ENCODE results near the gene SYNRG.
A peak's percentile ranks its signal among the peaks of the same experiment; 100 is the strongest.

The SYNRG gene

GRCh38 chr17:37485938-37486570 is 123.2 kb downstream of the SYNRG start:
- DNase-seq (no peak), ATAC-seq (replicated peaks) (no peak)
- no peaks in the 10 kb centered on the region for H3K9me3 Mint-ChIP-seq
- H3K4me1 Mint-ChIP-seq (ENCODE audit: low read depth in 2 of 2) = peaks cover 16 to 22% of the 10 kb centered on the region in 2 donors
- H3K36me3 Mint-ChIP-seq (ENCODE audit: insufficient read depth) = peaks cover 8% of the 10 kb centered on the region
- no peak overlapping the region for H3K4me3 Mint-ChIP-seq
- no peaks in the 10 kb centered on the region for H3K27me3 Mint-ChIP-seq
- no peak overlapping the region for H3K27ac Mint-ChIP-seq

DNA sequence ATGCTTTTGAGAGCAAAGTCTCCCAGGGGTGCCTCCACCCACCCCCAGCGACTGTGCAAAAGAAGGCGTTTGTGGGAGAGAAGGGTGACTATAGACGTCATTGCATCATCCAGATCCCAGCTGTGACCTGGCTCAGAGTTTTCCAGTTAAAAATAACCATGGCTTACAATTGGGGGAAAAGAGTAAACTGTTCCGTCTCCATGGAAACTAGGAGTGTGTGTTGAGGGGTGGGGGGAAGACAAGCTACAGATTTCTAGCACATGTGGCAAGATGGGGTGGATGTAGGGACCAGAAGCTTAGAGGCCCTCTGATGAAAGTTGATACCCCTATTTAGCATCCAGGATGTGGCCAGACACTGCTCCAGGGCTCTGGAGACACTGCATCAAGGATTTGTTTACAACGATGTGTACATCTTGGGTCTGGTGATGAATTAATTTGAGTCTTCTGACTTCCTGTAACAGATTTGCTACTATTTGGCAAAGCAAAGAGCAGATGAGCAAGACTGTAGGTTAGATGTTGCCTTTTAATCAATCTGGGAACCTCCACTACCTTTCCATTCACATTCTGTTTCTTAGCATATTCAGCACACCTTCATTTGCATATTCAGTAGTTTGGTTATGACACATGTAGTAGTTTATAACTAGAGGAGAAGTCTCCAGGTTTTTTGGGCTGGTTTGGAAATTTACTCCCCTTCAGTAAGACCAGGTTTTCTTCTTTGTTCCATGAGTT is 125.7 kb downstream of the SYNRG start:
- H3K27ac Mint-ChIP-seq = no peak overlapping the region
- no peaks in the 10 kb centered on the region for H3K27me3 Mint-ChIP-seq
- no peaks in the 10 kb centered on the region for H3K9me3 Mint-ChIP-seq
- no peak overlapping the region for H3K4me3 Mint-ChIP-seq
- ATAC-seq (replicated peaks) (no peak), DNase-seq (no peak)
- H3K36me3 Mint-ChIP-seq (ENCODE audit: insufficient read depth) = peaks cover 4% of the 10 kb centered on the region
- H3K4me1 Mint-ChIP-seq (ENCODE audit: low read depth in 2 of 2) = peaks cover 4 to 7% of the 10 kb centered on the region in 2 donors

GRCh38 chr17:37481001-37481665 is 128.1 kb downstream of the SYNRG start:
- no peak for DNase-seq
- no peak overlapping the region for H3K27ac Mint-ChIP-seq

DNA sequence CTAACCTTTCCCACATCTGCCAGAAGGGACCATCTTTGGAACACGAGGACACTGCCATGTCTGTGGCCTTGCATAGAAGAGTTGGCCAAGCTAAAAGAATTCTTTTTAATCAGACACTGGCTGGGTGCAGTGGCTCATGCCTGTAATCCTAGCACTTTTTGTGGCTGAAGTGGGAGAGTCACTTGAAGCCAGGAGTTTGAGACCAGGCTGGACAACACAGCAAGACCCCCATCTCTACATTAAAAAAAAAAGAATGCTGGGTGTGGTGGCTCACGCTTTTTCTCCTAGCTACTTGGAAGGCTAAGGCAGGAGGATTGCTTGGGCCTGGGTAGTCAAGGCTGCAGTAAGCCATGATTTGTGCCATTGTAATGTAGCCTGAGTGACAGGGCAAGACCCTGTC is 128.8 kb downstream of the SYNRG start:
- no peak overlapping the region for H3K27ac Mint-ChIP-seq
- no peak for DNase-seq
- H3K36me3 Mint-ChIP-seq (ENCODE audit: insufficient read depth) = peaks cover 24% of the 10 kb centered on the region
- no peaks in the 10 kb centered on the region for H3K27me3 Mint-ChIP-seq
- no peaks in the 10 kb centered on the region for H3K4me1 Mint-ChIP-seq (ENCODE audit: low read depth in 2 of 2)
- no peaks in the 10 kb centered on the region for H3K9me3 Mint-ChIP-seq
- no peak overlapping the region for H3K4me3 Mint-ChIP-seq
- ATAC-seq (replicated peaks) = no peak

More at GRCh38 chr17:37481001-37481665, 128.1 kb downstream of the SYNRG start:
- ATAC-seq (replicated peaks) = no peak
- no peaks in the 10 kb centered on the region for H3K27me3 Mint-ChIP-seq
- H3K9me3 Mint-ChIP-seq = no peaks in the 10 kb centered on the region
- H3K4me3 Mint-ChIP-seq = no peak overlapping the region
- peaks cover 17% of the 10 kb centered on the region for H3K36me3 Mint-ChIP-seq (ENCODE audit: insufficient read depth)
- H3K4me1 Mint-ChIP-seq (ENCODE audit: low read depth in 2 of 2) = no peaks in the 10 kb centered on the region

DNA sequence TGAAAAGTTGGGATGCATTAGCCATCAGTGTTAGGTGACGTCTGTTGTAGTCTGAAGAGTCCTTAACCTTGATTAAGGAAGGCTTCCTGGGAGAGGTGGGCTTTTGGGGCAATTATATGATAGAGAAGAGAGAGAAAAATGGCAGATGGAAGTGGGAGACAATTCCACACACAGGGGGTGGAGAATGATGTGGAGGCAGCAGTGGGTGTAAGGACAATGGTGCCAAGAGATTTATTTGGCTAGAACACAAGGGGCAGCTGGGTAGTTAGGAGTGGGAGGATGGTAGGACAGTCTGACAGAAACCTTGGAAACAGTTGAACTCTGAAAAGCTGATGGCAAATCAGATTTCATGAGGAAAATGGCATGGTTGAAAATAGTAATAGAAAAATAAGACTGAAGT is 130.2 kb downstream of the SYNRG start:
- ATAC-seq (replicated peaks) (no peak), DNase-seq (no peak)
- H3K27ac Mint-ChIP-seq = no peak overlapping the region
- H3K9me3 Mint-ChIP-seq = no peaks in the 10 kb centered on the region
- no peaks in the 10 kb centered on the region for H3K4me1 Mint-ChIP-seq (ENCODE audit: low read depth in 2 of 2)
- peaks cover 35% of the 10 kb centered on the region for H3K36me3 Mint-ChIP-seq (ENCODE audit: insufficient read depth)
- no peak overlapping the region for H3K4me3 Mint-ChIP-seq
- H3K27me3 Mint-ChIP-seq = no peaks in the 10 kb centered on the region

DNA sequence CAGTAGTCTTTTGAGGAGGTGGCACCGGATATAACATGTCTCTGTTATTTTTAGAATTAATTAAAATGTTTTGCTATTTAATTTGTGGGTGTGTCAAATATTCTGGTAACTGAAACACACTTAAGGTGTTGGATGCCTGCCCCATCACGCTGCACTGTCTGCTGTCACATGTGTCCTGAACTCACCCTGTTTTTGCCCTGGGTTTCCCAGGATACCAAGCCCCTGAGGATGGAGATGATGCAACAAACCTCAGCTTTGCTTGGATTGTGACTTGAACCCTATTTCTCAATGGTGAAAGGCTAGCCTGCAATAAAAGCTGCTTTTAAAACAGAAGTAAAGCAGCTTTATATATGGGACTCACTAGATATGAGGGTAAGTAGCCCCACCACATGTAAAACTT is 131.0 kb downstream of the SYNRG start:
- Mint-ChIP-seq H3K27ac (no peak overlapping the region), H3K36me3 (ENCODE audit: insufficient read depth) (peaks cover 41% of the 10 kb centered on the region), H3K4me1 (ENCODE audit: low read depth in 2 of 2) (no peaks in the 10 kb centered on the region), H3K27me3 (no peaks in the 10 kb centered on the region), H3K4me3 (no peak overlapping the region), H3K9me3 (no peaks in the 10 kb centered on the region)
- DNase-seq = no peak
- no peak for ATAC-seq (replicated peaks)

- Mint-ChIP-seq H3K4me1 (ENCODE audit: low read depth in 2 of 2) (no peaks in the 10 kb centered on the region), H3K4me3 (no peak overlapping the region), H3K36me3 (ENCODE audit: insufficient read depth) (peaks cover 57% of the 10 kb centered on the region), H3K27ac (peak overlapping the region; percentile 9 to 68), H3K9me3 (no peaks in the 10 kb centered on the region), H3K27me3 (no peaks in the 10 kb centered on the region)
- no peak for ATAC-seq (replicated peaks)
- DNase-seq = no peak
These were observed 132.6 kb downstream of the SYNRG start for GRCh38 chr17:37476431-37477120.

GRCh38 chr17:37475731-37476420 is 133.3 kb downstream of the SYNRG start:
- ATAC-seq (replicated peaks) (no peak), DNase-seq (no peak)
- Mint-ChIP-seq H3K9me3 (no peaks in the 10 kb centered on the region), H3K27ac (peak overlapping the region; percentile 9 to 68), H3K36me3 (ENCODE audit: insufficient read depth) (peaks cover 64% of the 10 kb centered on the region), H3K4me3 (no peak overlapping the region), H3K4me1 (ENCODE audit: low read depth in 2 of 2) (no peaks in the 10 kb centered on the region), H3K27me3 (no peaks in the 10 kb centered on the region)

- no peak for ATAC-seq (replicated peaks)
- no peaks in the 10 kb centered on the region for H3K27me3 Mint-ChIP-seq
These were observed 139.0 kb downstream of the SYNRG start for GRCh38 chr17:37470181-37470580.

GRCh38 chr17:37466471-37466870 is 142.7 kb downstream of the SYNRG start:
- H3K9me3 Mint-ChIP-seq = no peaks in the 10 kb centered on the region
- peaks cover 58% of the 10 kb centered on the region for H3K36me3 Mint-ChIP-seq (ENCODE audit: insufficient read depth)
- H3K4me3 Mint-ChIP-seq = no peak overlapping the region
- no peak overlapping the region for H3K27ac Mint-ChIP-seq
- DNase-seq (no peak), ATAC-seq (replicated peaks) (no peak)
- H3K27me3 Mint-ChIP-seq = no peaks in the 10 kb centered on the region
- no peaks in the 10 kb centered on the region for H3K4me1 Mint-ChIP-seq (ENCODE audit: low read depth in 2 of 2)

More at GRCh38 chr17:37470181-37470580, 139.0 kb downstream of the SYNRG start:
- Mint-ChIP-seq H3K27ac (no peak overlapping the region), H3K9me3 (no peaks in the 10 kb centered on the region), H3K36me3 (ENCODE audit: insufficient read depth) (peaks cover 80% of the 10 kb centered on the region), H3K4me1 (ENCODE audit: low read depth in 2 of 2) (no peaks in the 10 kb centered on the region), H3K4me3 (no peak overlapping the region)
- DNase-seq = no peak

- Mint-ChIP-seq H3K9me3 (no peaks in the 10 kb centered on the region), H3K27me3 (no peaks in the 10 kb centered on the region), H3K4me3 (no peak overlapping the region), H3K4me1 (ENCODE audit: low read depth in 2 of 2) (no peaks in the 10 kb centered on the region), H3K27ac (no peak overlapping the region), H3K36me3 (ENCODE audit: insufficient read depth) (peaks cover 47% of the 10 kb centered on the region)
- DNase-seq = no peak
- no peak for ATAC-seq (replicated peaks)
These were observed 144.1 kb downstream of the SYNRG start for GRCh38 chr17:37465069-37465616.
